Hepatocyte (in vitro differentiated cells): ENCODE measurements around the gene FZD2.

ENCODE experiments used
- CTCF ChIP-seq: fragments of 200-600 bp; sonication (generic); IDR thresholded peaks from 2 replicates; pipeline ENCODE4 v1.5.1; 2016; ENCODE audit warnings: antibody characterized with exemption, mild to moderate bottlenecking; ENCODE audit not compliant: poor library complexity
- EZH2 ChIP-seq: fragments of 200-600 bp; sonication (generic); IDR thresholded peaks from 2 replicates; pipeline ENCODE4 v1.6.1; 2016; ENCODE audit warnings: antibody characterized with exemption, mild to moderate bottlenecking, borderline replicate concordance
- EZH2phosphoT487 ChIP-seq: fragments of 200-600 bp; sonication (generic); IDR thresholded peaks from one replicate; pipeline ENCODE4 v1.6.1; 2018; ENCODE audit warnings: antibody characterized with exemption, mild to moderate bottlenecking, low read depth, moderate library complexity; ENCODE audit not compliant: unreplicated experiment, severe bottlenecking

DNA sequence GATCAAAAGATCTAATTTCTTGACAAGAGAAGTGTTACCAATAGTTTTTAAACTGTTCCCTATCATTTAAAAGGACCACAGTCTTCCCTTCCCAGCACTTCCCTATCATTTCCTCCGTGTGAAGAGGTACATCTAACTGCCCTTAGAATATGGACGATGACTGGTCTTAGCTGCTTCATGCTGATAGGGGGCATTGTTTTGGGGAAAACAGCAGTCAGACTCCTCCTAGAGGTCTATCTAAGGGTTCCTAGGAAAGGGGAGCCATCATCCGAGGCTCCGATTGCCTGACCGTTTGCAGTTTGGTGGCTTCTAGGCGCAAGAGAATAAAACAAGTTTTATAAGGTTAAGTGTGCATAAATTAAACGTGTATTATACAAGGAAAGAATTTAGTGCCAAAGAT, 7.1 kb downstream of the FZD2 start:
- TF ChIP-seq CTCF (no peak), EZH2phosphoT487 (no peak), EZH2 (no peak)
